Endothelial cell of umbilical vein (primary cell): ENCODE results near the gene PRDM10.

Experiments used
- EZH2 ChIP-seq: IDR thresholded peaks from 2 replicates; pipeline ENCODE4 v1.6.1; 2012; ENCODE audit warnings: borderline replicate concordance, low read depth, mild to moderate bottlenecking, moderate library complexity, low read length, inconsistent platforms; ENCODE audit not compliant: severe bottlenecking
- FOS ChIP-seq: IDR thresholded peaks from 2 replicates; pipeline ENCODE4 v1.6.1; 2011; ENCODE audit warnings: mild to moderate bottlenecking, low read length, moderate library complexity, borderline replicate concordance; ENCODE audit not compliant: insufficient read depth
- GATA2 ChIP-seq: IDR thresholded peaks from 2 replicates; pipeline ENCODE4 v1.7.0; 2011; ENCODE audit warnings: low read depth, mild to moderate bottlenecking, moderate library complexity, mixed read lengths, low read length; ENCODE audit not compliant: insufficient read length, insufficient read depth
- JUN ChIP-seq: IDR thresholded peaks from 2 replicates; pipeline ENCODE4 v1.6.1; 2011; ENCODE audit warnings: borderline replicate concordance, low read depth; ENCODE audit not compliant: insufficient read length, insufficient read depth
- POLR2A ChIP-seq: IDR thresholded peaks from 2 replicates; pipeline ENCODE4 v1.6.1; 2012; ENCODE audit warnings: low read depth, mild to moderate bottlenecking, control low read depth, low read length
- POLR2AphosphoS5 ChIP-seq: IDR thresholded peaks from 2 replicates; pipeline ENCODE4 v1.6.1; 2012; ENCODE audit warnings: low read depth, mild to moderate bottlenecking, control low read depth, low read length, moderate library complexity; ENCODE audit not compliant: insufficient read depth
- TF ChIP-seq, protein P1 (sequence below), 2 donors: IDR thresholded peaks; 1 replicate in 1 of 2; 2 replicates in 1 of 2; pipeline ENCODE4 v1.5.1; 2011; ENCODE audit warnings: low read length in 2 of 2, mild to moderate bottlenecking in 2 of 2, moderate library complexity in 2 of 2, control low read depth in 1 of 2, inconsistent platforms in 1 of 2, low read depth in 1 of 2; ENCODE audit not compliant: insufficient read depth in 1 of 2; ENCODE audit errors: extremely low read depth in 1 of 2
- TF ChIP-seq, protein P2 (sequence below): IDR thresholded peaks from 2 replicates; pipeline ENCODE4 v1.6.1; 2011; ENCODE audit not compliant: insufficient read depth, insufficient read length

- TF ChIP-seq, protein P1, sequence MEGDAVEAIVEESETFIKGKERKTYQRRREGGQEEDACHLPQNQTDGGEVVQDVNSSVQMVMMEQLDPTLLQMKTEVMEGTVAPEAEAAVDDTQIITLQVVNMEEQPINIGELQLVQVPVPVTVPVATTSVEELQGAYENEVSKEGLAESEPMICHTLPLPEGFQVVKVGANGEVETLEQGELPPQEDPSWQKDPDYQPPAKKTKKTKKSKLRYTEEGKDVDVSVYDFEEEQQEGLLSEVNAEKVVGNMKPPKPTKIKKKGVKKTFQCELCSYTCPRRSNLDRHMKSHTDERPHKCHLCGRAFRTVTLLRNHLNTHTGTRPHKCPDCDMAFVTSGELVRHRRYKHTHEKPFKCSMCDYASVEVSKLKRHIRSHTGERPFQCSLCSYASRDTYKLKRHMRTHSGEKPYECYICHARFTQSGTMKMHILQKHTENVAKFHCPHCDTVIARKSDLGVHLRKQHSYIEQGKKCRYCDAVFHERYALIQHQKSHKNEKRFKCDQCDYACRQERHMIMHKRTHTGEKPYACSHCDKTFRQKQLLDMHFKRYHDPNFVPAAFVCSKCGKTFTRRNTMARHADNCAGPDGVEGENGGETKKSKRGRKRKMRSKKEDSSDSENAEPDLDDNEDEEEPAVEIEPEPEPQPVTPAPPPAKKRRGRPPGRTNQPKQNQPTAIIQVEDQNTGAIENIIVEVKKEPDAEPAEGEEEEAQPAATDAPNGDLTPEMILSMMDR (IDR thresholded peaks at IDR 0.05; ENCODE audit: extremely low read depth in 1 of 2, insufficient read depth in 1 of 2, low read depth in 1 of 2, low read length in 2 of 2) = no peak
- TF ChIP-seq POLR2A (no peak), GATA2 (no peak), POLR2AphosphoS5 (no peak), EZH2 (no peak), JUN (no peak), FOS (no peak)
- TF ChIP-seq, protein P2, sequence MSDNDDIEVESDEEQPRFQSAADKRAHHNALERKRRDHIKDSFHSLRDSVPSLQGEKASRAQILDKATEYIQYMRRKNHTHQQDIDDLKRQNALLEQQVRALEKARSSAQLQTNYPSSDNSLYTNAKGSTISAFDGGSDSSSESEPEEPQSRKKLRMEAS = no peak
Measured at GRCh38 chr11:129974237-129974636, 28.4 kb downstream of the PRDM10 start.
